Measurements from ENCODE around the gene OBSCN.

The OBSCN gene

GRCh38 chr1:228410671-228411070 is 202.8 kb downstream of the OBSCN start:
- no peak for DNase-seq

DNA sequence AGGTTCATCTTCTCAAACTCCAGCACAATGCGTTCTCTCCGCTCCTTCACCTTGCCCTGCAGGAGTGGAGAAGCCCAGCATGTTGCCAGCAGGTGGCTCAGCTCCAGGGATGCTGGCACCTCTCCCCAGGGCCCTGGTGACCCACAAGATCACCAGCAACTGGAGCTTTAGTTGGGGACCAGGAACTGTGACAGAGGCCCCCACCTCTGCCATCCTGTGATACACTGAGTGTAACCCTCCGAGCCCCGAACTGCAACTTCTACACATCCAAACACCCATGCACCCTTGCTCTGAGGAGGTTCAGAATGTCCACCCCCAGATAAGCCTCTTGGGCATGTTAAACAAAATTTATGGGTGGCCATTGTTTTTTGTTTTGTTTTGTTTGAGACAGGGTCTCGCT is 203.3 kb downstream of the OBSCN start:
- no peak for DNase-seq

DNA sequence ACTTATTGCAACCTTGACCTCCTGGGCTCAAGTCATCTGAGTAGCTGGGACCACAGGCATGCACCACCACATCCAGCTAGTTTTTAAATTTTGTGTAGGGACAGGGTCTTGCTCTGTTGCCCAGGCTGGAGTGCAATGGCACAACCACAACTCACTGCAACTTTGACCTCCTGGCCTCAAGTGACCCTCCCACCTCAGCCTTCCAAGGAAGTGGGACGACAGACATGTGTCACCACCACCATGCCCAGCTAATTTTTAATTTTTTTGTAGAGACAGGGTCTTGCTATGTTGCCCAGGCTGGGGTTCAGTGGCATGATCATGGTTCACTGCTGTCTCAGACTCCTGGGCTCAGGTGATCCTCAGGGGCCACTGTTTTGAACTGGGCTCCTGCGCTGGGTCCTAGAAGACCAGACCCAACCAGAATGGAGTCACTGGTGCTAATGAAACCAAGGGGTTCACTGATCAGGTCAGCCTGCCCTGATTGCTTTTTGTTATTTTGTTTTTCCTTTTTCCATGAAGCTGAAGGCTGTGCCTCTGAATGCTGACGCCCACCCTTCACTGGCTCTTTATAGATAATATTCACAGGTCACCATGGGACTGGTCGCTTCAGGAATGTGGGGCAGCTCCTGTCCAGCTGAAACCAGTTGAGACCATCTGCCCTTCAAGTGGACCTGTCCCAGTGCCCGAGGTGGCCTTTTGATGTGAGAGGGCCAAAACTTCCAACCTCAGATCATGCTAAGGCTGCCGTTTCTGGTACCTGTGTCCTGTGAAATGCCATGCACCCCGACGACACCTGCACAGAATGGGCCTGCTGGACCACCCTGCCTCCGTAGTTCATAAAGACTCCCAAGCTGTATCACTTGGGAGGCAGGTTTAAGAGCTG is 203.9 kb downstream of the OBSCN start:
- DNase-seq: no peak

- DNase-seq: no peak
These were observed 205.6 kb downstream of the OBSCN start for GRCh38 chr1:228413241-228414010.

DNA sequence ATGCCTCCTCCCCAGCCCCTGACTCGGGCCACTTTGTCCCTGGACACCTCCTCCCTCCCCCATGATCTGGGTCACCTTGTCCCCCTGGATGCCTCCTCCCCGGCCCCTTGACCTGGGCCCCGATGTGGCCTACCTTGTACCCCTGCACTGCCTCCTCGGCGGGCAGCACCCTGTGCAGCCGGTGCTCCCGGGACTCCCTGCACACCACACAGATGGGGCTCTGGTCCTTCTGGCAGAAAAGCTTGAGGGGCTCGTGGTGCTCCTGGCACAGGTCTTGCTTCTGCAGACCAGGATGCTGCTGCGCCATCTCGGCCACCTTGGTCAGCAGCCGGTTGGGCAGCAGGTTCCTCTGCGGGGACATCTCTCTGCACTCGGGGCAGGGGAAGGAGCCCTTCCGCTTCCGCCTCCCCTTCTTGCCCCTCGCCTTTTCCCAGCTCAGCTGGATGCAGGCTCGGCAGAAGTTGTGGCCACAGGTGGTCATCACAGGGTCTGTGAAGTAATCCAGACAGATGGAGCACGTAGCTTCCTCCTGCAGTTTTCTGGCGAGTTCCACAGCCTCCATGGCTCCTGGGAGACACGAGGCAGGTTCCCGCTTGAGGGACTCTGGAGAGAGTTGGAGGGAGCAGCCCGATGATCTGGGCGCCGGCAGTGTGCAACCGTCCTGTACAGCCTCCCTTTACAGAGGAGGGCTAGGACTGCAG is 206.8 kb downstream of the OBSCN start:
- DNase-seq: no peak

- DNase-seq: no peak
These were observed 207.4 kb downstream of the OBSCN start for GRCh38 chr1:228415221-228415620.

DNA sequence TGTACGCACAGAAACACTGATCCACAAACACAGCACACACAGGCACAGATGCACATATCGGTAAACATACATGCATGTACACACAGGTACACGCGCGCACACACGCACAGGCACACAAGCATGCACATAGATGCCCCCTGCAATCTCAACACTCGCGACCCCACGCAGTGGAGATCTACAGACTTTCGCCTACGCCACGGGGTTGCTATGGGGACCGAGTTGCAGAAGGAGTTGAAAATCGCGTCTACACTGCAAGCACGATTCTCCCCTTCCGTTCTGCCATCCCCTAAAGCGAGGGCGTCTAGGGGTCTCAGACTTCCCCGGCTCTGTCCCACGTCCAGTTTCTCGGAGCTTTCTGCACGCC is 208.0 kb downstream of the OBSCN start:
- DNase-seq: no peak

DNA sequence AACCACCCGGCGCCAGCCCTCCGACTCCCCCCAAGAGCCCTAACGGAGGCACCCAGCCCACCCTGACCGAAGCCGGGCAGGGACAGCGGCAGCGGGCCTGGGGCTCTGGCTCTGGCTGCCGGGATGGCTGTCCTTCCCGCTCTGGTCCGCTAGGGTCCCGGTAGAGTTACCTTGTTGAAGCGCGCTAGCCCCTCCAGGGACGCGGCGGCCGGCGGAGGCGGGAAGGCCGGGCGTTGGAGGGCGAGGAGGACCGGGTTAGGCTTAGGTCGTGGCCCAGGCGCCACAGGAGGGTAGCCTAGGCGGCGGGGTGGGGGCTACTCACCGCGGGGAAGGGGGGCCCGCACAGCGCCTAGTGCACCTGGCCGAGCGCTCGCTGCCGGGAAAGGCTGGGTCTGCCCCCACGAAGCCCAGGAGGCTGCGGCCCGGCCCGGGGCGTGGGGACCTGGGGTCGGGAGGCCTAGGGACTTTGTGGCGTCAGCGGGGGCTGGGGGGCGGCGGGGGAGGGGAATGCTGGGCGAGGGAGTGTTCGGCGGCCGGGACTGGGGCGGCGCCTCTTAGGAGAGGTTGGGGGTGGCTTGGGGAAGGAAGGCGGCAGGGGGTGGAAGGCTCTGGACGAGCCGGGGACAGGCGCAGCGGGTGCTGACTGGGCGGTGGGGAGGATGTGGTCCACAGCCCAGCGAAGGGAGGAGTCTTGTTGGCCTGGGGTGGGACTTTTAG is 208.5 kb downstream of the OBSCN start, which contains the start of gene TRIM17:
TRIM17 (minus strand) TSS at position 645 of the 717 bp plus-strand sequence. CDS start 1,789 bp downstream, outside the sequence.
- no peak for DNase-seq

GRCh38 chr1:228417061-228417460 is 209.2 kb downstream of the OBSCN start:
- DNase-seq: no peak

- DNase-seq: no peak
These were observed 209.8 kb downstream of the OBSCN start for GRCh38 chr1:228417483-228418203.

DNA sequence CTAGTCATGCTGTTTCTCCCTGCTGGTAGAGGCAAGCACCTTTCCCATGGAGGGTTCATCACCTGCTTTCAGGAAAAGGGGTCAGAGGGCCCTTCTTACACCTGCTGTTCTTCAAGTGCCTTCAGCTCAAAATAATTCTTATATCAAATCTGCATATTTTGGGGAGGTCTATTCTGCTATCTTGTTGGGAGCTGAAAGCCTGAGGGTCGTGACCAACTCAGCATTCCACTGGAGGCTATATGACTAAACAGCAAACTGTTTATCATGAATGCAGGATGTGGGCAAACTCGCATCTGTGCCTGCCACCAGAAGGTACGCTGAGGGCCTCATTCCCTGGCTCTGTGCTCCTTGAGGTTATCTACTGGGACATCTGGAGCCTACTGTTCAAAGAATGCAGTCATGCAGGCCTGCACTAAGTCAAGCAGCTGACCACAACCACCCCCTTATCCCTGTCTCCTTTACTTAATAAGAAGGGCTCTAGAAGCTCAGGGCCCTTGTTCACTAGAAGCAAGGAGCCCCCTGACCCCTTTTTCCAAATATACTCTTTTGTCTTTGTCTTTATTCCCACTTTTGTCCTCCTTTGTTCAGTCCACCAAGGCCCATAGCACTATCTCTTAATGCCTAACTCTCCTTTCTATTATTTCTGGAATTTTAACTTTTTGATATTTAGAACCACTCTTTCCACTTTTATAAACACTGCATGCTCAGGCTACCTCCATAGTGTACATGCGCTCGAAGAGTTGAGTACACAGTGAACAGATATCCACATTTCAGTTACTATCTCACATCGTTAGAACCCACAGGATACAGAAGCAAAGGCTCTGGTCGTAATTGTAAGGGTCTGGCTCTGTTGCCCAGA is 213.4 kb downstream of the OBSCN start:
- DNase-seq: no peak

DNA sequence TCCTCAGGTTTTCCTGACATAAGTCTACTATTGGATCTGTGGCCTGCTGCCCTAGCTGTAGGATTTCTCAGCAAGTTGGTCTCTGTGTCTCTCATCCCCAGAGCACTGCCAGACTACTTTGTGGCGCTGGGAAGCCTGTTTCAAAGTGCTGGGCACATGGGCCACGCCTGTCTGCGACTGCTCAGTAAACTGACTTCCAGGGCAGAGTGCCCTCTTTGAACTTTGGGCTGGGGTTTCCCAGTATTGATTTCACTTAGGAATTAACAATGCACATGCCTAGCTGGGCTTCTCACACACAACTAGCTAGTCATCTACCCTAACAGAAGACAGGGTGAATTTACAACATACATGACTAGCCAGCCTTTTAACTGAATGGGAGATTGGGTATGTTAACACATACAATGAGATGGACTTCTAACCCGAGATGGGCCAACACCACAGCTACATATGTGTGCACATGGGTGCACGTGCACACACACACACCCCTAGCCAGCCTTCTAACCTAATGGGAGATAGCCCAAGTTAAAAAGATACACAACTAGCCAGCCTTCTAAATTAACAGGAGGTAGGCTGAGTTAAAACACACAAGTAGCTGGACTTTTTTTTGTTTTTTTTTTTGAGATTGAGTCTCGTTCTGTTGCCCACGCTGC is 215.7 kb downstream of the OBSCN start:
- no peak for DNase-seq

GRCh38 chr1:228424685-228425660 is 217.1 kb downstream of the OBSCN start:
- no peak for DNase-seq

DNA sequence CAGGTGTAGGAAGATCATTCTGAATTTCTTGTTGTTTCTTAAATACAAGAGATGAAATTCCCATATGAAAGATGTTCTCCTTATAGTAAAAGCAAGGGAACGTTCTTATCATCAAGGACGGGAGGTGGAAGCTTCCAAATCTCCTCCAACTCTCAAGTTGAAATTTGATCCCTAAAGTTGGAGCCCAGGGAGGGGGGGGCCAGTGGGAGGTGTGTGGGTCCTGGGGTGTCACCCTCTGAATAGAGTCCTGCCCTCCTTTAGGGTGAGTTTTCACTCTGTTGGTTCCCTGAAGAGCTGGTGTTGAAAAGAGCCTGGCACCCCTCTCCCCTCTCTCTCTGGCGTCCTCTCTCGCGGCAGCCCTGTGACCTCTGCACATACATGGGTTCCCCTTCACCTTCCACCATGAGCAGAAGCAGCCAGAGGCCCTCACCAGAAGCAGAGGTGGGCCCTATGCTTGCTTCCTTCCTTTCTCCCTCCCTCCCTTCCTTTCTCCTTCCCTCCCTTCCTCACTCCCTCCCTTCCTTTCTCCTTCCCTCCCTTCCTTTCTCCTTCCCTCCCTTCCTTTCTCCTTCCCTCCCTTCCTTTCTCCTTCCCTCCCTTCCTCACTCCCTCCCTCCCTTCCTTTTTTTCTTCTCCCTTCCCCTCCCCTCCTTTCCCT is 218.8 kb downstream of the OBSCN start:
- no peak for DNase-seq

DNA sequence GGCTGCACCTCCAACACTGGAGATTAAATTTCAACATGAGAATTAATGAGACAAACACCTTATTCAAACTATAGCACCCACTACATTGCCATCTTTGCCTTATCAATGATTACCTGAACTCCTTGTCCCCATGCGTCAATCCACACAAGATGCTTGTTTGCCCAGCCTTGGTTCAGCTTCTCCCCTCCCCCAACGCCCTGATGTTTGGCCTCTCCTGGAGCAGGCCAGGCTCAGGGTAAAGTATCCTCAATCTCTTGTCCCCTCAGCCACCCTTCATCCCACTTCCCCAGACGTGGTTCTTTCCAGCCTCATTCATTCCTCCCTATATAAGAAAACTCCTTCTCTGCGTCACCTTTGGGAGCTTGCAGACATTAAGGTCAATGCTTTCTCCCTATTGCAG is 220.6 kb downstream of the OBSCN start:
- no peak for DNase-seq
